ES-I3 (cell line): ENCODE results near the gene RFX7.
"Not testable (repeated sequence)": the region's sequence is repeated elsewhere in the genome, so short reads cannot be mapped to it uniquely, and the experiment has no call there.

ENCODE experiments used
- H3K36me3 ChIP-seq: 2 replicates; pipeline ENCODE4 v1.6.1; 2013; ENCODE audit warnings: mild to moderate bottlenecking, low read length, control low read depth, moderate library complexity; ENCODE audit not compliant: insufficient read depth
- H3K4me1 ChIP-seq: 2 replicates; pipeline ENCODE4 v1.6.1; 2013; ENCODE audit warnings: mild to moderate bottlenecking, control low read depth, low read length; ENCODE audit not compliant: insufficient read depth
- H3K9ac ChIP-seq: 2 replicates; pipeline ENCODE4 v1.6.1; 2013; ENCODE audit warnings: low read depth, mild to moderate bottlenecking, low read length, moderate library complexity
- H3K9me3 ChIP-seq: 2 replicates; pipeline ENCODE4 v1.6.1; 2013; ENCODE audit warnings: mild to moderate bottlenecking, low read length, moderate library complexity; ENCODE audit not compliant: control insufficient read depth, insufficient read depth

The RFX7 gene

DNA sequence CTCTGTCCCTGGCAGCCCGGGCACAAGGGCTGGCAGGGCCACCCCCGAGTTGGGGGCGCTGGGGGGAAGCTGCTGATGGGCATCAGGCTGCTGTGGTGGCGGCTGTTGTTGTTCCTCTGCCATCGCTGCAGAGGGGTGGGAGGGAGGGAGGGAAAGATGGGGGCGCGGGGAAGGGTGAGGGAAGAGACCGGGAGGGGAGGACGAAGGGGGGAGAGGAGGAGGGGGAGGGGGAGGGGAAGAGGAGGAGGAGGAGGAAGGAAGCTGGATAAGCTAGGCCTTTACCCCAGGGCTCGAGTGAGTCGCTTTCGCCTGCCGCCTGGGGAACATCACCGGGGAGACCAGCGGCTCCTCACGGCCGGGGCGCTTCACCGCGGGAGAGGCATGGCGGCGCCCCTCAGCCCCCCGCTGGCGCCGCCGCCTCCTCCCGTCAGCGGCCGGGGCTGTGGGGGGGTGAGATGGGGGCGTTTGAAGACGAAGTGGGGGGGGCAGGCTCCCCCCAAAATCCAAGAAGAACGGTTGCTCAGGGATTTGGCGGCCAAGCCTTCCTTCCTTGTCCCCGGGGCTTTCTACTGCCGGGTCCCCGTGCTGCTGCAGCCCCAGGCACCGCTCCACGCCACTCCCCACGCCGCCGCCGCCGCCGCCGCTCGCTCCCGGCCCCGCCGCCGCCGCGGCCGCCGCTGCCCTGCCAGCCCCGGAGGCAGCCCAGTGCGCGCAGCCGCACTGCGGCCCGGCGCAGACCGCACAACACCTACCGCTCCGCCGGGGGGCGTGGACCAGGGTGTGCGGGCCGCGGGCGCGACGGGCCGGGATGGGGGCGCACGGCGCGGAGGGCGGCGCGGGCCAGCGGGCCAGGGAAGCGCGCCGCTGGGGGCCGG, at the start of gene RFX7:
RFX7 (minus strand) TSS at position 717 of the 875 bp plus-strand sequence; CDS start at position 123, 594 bp downstream.
- Histone ChIP-seq H3K4me1 (peaks cover 17% of the 10 kb centered on the region), H3K36me3 (no peaks in the 10 kb centered on the region), H3K9me3 (no peaks in the 10 kb centered on the region), H3K9ac (peak within 1 kb of the TSS; percentile 82)

DNA sequence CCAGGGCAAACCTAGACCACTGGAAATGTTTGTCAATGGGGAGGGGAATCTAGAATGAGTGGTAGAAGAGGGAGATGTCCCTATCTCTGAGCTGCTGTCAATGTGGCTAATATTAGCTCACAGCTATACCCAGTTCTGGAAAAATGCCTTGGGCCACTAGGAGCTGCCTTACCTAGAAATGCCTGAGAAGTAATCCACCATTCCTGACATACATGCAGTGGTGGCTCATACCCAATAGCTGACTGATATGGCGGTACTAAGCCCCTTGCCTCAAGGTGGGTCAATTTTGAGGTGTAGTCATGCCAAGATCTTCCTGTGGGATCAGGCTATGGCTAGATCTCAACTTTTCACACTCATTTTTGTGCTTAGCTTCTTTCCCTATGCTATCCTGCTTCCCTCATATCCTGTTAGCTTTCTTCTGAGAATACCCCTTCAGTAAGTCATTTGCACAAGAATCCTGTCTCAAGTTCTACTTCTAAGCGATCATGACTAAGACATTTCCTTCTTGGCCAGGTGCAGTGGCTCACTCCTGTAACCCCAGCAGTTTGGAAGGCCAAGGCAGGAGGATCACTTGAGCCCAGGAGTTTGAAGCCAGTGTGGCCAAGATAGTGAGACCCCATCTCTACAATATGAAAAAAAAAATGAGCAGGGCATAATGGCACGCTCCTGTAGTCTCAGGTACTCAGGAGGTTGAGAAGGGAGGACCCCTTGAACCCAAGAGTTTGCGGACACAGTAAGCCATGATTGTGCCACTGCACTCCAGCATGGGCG, 49.1 kb upstream of the RFX7 start:
- Histone ChIP-seq H3K9me3 (no peaks in the 10 kb centered on the region), H3K9ac (no peak overlapping the region), H3K4me1 (peaks cover 4% of the 10 kb centered on the region; the same call in 1 of the 2 replicates), H3K36me3 (no peaks in the 10 kb centered on the region)

DNA sequence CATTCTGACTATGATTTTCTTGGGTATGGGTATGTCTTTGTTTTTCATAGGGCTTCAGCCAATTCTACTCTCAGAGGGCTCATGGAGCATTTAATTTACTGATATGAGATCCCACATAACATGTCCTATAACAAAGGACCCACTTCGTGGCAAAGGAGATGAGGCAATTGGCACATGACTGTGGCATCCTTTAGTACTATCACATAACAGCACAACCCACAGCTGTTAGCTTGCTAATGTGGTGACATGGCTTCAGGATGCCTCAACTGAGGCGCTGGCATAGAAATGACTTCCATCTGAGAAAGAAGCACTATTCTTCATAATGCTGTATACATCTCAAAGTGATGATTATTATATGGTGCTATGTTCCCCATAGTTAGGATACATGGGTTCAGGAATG, 48.1 kb upstream of the RFX7 start:
- Histone ChIP-seq H3K9ac (no peak overlapping the region), H3K9me3 (no peaks in the 10 kb centered on the region), H3K36me3 (no peaks in the 10 kb centered on the region), H3K4me1 (peaks cover 4% of the 10 kb centered on the region; the same call in 1 of the 2 replicates)

DNA sequence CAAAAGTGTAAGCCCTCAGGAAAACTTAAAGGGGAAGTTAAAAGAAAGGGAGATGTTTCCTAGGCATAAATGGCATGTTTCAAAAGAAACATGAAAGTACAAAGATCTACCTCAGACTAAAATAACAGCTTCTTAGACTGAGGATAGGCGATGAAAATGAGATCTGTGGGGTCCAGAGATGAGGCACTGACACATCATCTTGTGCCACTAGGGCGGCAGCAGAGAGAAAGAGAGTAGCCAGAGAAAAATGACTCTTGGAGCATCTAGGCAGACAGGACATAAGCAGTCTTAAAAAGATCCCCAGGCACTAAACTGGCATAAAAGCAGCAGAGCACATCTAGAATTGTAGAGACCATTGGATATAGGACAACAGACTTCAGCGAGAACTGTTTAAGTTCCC, 42.5 kb upstream of the RFX7 start:
- Histone ChIP-seq H3K36me3 (no peaks in the 10 kb centered on the region), H3K4me1 (no peaks in the 10 kb centered on the region), H3K9me3 (no peaks in the 10 kb centered on the region), H3K9ac (no peak overlapping the region)

DNA sequence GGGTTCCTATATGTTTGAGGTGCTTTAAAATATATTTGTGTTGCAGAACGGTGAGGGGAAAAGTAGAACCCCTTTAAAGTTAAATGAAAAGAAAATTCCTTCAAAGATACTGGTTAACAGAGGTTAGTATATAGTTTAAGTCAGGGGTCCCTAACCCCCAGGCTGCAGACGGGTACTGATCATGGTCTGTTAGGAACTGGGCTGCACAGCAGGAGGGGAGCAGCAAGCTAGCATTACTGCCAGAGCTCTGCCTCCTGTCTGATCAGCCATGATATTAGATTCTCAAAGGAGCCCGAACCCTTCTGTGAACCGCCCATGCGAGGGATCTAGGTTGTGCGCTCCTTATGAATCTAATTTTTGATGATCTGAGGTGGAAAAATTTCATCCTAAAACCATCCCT, 37.5 kb upstream of the RFX7 start:
- no peaks in the 10 kb centered on the region for H3K36me3 ChIP-seq
- H3K9me3 ChIP-seq: no peaks in the 10 kb centered on the region
- H3K9ac ChIP-seq: no peak overlapping the region
- H3K4me1 ChIP-seq: no peaks in the 10 kb centered on the region

DNA sequence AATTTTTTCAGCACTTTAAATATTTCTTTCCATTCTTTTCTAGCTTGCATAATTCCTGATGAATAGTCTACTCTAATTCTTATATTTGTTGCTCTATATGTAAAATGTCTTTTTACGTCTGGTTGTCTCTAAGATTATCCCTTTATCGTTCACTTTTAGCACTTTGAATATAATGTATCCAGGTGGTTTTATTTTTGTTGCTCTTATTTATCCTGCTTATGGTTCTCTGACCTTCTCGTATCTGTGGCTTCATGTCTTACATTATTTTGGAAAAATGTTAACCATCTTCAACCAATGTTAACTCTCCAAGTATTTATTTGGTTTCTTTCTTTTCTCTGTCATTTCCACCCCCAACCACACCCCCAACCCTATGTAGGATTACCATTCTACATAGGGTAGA, 30.0 kb upstream of the RFX7 start:
- no peaks in the 10 kb centered on the region for H3K4me1 ChIP-seq
- H3K9me3 ChIP-seq: peaks cover 5% of the 10 kb centered on the region; the same call in 1 of the 2 replicates
- no peak overlapping the region for H3K9ac ChIP-seq
- no peaks in the 10 kb centered on the region for H3K36me3 ChIP-seq

DNA sequence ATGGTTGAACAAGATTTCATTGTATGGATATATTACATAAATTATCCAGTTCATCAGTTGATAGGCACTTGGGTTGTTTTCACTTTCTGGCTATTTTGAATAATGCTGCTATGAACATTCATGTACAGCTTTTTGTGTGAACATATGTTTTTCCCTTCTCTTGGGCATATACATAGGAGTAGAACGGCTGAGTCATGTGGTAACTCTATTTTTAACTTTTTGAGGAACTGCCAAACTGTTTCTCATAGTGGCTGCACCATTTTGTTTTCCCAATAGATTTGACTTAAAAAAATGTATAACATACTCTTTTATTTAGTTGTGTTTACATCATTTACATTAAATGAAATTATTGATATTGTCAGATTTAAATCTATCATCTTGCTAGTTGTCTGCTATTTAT, 28.8 kb upstream of the RFX7 start:
- Histone ChIP-seq H3K4me1 (no peaks in the 10 kb centered on the region), H3K36me3 (no peaks in the 10 kb centered on the region), H3K9me3 (peaks cover 5% of the 10 kb centered on the region; the same call in 1 of the 2 replicates), H3K9ac (no peak overlapping the region)

DNA sequence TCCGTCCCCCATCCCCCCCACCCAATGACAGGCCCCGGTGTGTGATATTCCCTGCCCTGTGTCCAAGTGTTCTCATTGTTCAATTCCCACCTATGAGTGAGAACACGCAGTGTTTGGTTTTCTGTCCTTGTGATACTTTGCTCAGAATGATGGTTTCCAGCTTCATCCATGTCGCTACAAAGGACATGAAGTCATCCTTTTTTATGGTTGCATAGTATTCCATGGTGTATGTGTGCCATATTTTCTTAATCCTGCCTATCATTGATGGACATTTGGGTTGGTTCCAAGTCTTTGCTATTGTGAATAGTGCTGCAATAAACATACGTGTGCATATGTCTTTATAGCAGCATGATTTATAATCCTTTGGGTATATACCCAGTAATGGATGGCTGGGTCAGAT, 22.8 kb upstream of the RFX7 start:
- H3K36me3 ChIP-seq, H3K4me1 ChIP-seq, H3K9me3 ChIP-seq, H3K9ac ChIP-seq: not testable (repeated sequence)

DNA sequence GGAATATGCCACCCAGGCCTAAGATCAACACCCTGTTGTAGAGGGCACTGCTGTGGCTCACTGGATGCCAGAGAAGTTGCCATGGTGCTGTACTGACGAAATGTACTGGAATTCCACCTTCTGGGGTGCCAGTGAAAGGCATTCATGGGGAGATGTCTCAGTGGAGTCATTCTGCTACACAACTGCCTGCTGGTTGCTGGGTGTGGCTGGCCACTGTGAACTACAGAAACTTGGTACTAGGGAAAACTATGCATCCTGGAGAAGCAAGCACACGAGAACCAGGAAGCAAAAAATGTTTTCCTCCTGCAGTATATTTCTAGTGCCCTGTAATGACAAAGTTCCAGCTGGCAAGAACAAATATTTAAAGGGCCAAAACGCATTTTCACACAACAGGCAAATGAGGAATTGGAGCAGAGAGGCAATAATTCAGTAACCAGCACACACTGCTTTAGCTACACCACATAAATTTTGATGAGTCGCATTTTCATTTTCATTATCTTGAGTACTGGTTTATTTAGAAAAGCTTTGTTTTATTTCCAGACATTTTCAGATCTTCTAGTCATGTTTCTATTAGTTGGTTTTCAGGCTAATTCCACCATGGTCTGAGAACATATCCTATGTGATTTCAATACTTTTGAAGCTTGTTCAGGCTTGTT, 18.3 kb upstream of the RFX7 start:
- Histone ChIP-seq H3K9ac (no peak overlapping the region), H3K36me3 (no peaks in the 10 kb centered on the region), H3K4me1 (no peaks in the 10 kb centered on the region), H3K9me3 (no peaks in the 10 kb centered on the region)

DNA sequence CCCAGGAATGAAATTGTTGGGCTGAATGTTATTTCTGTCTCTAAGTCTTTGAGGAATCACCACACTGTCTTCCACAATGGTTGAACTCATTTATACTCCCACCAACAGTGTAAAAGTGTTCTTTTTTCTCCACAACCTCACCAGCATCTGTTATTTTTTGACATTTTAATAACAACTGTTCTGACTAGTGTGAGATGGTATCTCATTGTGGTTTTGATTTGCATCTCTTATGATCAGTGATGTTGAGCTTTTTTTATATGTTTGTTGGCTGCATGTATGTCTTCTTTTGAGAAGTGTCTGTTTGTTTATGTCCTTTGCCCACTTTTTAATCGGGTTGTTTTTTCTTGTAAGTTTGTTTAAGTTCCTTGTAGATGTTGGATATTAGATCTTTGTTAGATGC, 13.6 kb upstream of the RFX7 start:
- H3K9ac ChIP-seq, H3K36me3 ChIP-seq, H3K4me1 ChIP-seq, H3K9me3 ChIP-seq: not testable (repeated sequence)

DNA sequence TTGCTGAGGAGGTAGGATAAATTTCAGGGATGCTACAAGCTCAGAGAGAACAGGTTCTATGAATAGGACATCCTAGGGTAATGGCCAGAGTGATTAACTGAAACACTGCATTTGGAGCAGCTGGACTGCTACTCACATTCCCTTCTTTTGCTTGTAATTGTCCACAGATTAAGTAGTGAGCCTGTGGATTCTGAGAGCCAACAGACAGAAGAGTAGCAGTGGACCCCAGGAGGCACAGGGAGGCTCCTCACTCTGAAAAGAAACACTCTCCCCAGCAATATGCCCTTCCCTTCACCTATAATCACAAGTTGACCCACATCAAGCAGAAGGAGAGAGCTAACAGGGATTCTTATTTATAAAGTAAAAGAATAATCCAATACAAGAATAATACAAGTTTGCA, 10.6 kb upstream of the RFX7 start:
- Histone ChIP-seq H3K36me3 (no peaks in the 10 kb centered on the region), H3K9ac (no peak overlapping the region), H3K9me3 (no peaks in the 10 kb centered on the region), H3K4me1 (no peaks in the 10 kb centered on the region)

DNA sequence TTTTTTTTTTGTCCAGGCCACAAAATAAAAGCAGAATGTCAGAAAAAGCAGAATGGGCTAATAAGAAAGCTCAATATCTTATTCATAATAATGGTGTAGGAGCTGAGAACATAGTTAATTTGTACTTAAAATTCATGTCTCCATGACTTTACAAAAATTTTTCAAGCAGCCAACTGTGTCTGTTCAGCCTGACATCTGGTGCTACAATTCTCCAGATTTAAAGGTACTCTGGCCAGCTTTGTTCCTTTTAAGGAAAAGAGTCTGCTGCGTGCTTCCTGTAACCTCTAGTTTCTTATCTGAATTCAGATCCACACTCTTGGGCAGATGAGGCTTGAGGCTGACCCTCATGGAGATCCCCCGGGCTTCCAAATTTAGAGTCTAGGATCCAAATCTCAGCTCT, 8.7 kb upstream of the RFX7 start:
- Histone ChIP-seq H3K9me3 (no peaks in the 10 kb centered on the region), H3K9ac (no peak overlapping the region), H3K4me1 (no peaks in the 10 kb centered on the region; the same call in 1 of the 2 replicates), H3K36me3 (no peaks in the 10 kb centered on the region)

DNA sequence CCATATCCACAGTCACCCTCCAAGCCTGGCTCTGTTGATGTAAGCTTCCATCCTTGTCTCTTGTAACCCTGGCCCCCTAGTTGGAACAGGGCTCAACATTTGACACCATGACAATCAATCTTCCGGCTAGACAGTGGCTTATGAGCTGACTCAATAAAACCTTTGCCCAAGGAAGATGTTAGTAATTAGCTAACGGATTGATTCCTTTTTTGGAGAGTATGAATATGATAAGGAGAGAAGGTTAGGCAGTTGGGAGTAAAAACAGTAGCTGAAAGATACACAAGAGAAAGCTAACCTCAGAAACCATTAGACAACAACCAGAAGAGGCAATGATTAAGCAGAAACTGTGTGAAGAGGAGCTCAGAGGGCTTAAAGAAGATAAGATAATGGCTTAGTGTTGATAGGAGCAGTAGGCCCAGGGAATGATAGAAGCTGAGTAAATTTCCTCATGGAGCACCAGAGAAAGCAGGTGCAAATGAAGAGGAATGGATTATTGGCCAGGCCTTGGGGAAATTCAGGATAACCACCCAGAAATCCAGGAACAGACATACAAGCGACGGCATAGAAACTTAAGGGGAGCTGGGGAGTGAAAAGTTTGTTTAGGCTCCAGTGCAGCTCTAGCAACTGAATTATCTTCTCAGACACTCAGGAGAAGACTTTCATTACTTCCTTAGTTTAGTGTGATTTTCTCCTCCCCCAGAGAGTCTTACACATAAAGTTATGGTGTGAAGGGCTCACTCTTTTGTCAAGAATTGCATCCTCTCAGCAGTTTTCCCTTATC, 7.8 kb upstream of the RFX7 start:
- Histone ChIP-seq H3K36me3 (no peaks in the 10 kb centered on the region), H3K9me3 (no peaks in the 10 kb centered on the region), H3K9ac (no peak overlapping the region), H3K4me1 (no peaks in the 10 kb centered on the region; the same call in 1 of the 2 replicates)

DNA sequence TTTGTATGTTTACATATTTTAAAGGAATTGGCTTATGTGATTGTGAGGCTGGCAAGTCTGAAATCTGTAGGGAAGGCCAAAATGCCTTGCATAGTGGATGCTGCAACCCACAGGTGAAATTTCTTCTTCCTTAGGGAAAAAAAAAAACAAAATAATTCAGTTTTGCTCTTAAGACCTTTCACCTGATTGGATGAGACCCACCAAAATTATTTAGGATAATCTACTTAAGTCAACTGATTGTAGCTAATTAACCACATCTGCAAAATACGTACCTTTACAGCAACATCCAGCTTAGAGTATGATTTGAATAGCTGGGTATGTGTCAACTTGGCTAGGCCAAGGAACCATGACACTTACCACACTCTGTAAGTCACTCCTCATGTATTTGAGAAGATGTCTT, 6.9 kb upstream of the RFX7 start:
- H3K4me1 ChIP-seq: peaks cover 5% of the 10 kb centered on the region
- H3K9ac ChIP-seq: no peak overlapping the region
- no peaks in the 10 kb centered on the region for H3K36me3 ChIP-seq
- H3K9me3 ChIP-seq: no peaks in the 10 kb centered on the region
